GM12873 (cell line): ENCODE measurements around the gene FHIT.

Source experiments
- TF ChIP-seq, protein P1 (sequence below): IDR thresholded peaks from 2 replicates; pipeline ENCODE4 v1.5.1; 2012; ENCODE audit warnings: low read depth, mild to moderate bottlenecking, moderate library complexity, low read length, control low read depth; ENCODE audit not compliant: insufficient read depth; ENCODE audit errors: missing control alignments

FHIT gene

DNA sequence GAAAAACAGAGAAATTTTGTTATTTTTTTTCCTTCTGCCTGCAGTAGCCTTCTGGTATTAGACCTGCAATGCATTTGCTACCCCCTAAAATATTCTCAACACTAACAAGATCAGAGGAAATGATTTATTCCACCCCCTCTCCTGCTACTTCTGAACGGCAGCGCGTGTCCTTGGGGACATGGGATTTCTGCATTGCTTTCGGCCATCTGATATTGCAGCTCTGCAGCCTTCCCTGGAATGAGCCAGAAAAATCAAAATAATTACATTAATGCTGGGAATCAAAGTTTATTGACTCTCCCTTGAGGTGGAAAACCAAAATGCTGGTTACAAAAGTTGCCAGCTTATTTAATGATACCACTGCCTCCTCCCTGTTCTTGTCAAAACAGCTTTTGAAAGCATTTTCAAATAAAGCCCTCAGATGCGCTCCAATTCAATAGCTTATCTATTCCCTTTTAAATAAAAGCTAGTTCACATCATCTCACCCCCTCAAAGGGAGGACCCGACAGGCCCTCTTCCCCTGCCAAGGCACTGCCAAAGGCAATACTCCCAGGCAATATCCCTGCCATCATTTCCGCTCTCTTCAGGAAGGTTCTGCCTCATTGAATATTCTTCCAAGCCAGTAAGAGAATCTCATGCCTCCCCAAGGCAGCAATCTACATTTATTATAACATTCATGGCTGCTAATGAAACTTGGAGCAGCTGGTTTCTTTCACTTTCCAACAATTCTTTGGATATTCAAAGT, 96.6 kb downstream of the FHIT start:
- TF ChIP-seq, protein P1, sequence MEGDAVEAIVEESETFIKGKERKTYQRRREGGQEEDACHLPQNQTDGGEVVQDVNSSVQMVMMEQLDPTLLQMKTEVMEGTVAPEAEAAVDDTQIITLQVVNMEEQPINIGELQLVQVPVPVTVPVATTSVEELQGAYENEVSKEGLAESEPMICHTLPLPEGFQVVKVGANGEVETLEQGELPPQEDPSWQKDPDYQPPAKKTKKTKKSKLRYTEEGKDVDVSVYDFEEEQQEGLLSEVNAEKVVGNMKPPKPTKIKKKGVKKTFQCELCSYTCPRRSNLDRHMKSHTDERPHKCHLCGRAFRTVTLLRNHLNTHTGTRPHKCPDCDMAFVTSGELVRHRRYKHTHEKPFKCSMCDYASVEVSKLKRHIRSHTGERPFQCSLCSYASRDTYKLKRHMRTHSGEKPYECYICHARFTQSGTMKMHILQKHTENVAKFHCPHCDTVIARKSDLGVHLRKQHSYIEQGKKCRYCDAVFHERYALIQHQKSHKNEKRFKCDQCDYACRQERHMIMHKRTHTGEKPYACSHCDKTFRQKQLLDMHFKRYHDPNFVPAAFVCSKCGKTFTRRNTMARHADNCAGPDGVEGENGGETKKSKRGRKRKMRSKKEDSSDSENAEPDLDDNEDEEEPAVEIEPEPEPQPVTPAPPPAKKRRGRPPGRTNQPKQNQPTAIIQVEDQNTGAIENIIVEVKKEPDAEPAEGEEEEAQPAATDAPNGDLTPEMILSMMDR, result no peak

DNA sequence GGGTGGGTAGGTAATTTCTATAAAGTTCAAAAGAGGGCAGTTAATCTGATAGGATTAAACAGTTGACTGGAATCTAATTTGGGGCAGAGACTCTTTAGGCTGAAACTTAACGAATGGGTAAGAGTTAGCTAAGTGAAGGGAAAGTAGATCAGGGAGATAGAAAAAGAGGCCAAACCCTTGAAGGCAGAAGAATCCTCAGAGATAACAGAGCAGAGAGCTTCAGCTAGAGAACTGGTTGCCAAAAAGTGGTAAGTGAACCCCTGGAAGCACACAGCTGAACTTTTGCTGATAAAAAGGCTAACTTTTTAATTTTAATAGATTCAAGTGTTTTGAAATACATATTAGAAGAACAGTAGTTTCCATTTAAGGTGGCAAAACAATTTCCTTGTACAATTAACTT, 99.2 kb downstream of the FHIT start:
- TF ChIP-seq, protein P1, result no peak

DNA sequence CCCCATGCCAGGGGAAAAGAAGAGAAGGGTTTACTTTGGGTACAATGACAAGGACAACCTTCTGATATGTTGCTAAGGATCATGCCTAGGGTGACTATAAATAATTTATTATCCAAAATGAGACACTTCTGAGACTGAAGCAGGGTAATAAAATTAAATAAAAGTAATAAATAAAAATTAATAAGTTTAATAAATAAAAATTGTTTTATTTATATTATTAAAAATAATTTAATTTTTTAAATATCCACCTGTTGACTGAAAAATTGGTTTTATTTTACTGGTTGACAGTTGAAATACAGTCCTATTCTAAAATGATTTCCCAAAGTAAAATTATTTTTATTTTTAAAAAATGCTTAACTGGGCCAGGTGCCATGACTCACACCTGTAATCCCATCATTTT, 102.0 kb downstream of the FHIT start:
- TF ChIP-seq, protein P1, result no peak

DNA sequence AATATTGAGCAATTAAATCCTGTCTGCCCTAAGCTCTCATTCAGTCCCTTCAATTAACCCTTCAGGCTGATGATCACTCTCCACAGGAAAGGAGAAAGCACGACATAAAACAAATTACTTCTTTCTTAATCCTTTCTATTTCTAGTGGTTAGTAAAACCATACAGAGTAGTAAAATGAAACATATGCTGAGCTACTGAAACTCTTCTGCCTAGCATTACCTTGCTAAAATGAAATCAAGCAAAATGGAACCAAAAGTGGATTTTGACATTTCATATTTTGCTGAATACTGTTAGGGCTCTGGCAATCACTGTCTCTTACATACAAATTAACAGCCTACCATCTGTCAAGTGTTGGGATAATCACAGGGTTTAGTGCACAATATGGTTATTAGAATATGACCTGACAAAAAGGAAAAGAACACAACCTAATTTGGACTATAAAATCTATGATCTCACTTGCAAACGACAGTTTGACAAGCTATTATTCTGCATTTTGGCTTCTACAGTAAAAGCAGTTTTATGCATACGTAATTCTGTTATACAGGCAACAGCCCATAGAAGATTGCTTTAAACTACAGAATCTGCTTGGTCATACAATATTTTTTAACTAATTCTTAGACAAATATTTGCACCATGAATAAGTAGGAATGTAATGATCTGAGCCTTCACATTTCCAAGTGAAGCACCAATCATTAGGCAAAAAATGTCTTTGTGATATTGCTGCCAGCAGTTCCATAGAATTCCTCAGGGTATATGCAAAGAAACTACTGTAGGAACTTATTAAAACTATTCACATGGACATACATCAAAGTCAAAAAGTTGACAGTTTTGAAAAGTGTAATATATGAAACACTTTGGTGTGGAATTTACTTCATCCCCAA, 105.0 kb downstream of the FHIT start:
- TF ChIP-seq, protein P1, result no peak

DNA sequence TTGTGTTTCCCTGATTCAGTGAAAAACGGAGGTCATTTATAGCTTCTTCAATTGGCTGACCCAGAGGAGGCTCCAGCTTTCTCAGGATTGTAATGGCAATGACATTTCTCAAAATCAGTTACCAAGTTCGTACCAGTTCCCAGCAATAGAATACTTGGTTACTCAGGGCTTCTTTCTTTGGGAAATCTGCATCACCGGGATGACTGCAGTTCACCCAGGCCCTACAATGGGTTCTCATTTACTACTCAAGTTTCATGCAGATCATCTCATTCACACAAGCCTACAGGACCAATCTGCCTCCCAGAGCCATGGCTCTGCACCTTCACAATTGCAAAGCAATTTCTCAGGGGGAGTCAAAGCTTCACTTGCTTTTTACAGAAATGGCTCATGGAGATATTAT, 109.6 kb downstream of the FHIT start:
- TF ChIP-seq, protein P1, result no peak

DNA sequence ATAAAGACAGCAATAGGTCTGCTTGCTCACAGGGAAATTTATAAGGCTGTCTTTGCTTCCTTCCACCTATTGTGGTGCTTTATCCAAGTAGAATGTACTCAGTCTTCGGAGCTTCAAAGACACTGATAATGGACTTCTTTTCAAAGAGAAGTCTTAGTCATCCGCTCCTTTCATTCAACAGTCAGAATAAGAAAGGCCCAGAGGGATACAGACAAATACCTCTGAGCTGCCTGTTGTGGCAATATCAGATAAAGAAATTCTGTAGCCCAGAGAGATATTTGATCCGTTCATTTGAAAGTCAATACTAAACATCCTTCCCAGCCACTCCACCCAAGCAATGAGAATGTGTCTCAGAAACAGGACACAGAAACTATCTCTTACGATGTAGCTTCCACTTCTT, 110.0 kb downstream of the FHIT start:
- TF ChIP-seq, protein P1, result no peak

DNA sequence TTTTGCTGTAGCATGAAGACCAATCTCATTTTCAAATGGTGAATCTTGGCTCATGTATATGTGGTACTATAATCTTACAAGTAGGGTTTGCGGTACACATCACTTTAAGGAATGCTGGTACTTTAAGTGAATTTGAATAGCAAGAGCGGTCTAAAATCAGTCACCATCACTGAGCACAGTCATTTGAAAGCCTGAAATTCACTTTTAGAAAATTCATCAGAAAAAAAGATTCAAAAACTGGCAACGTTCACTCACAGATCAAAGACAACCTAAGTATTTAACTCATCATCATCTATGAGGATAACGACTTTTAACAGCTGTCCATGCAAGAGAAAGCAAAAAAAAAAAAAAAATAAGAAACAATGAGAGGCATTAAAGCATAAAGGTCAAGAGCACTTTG, 111.6 kb downstream of the FHIT start:
- TF ChIP-seq, protein P1, result no peak
